ENCODE results near the gene CYLD.

DNA sequence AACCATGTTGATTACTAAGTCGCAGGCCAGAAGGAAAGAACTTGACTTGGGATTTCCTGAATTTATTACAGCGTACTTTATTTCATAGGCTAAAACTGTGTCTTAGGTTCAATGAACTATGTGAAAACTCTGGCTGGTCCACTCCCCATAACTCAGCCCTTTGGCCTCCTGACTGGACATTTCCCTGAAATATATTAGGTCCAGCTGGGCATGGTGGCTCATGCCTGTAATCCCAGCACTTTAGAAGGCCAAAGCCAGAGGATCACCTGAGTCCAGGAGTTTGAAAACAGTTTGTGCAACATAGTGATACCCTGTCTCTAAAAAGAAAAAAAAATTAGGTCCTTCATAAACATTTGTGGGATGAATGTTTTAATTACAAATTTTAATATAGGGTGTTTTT, 97.0 kb downstream of the CYLD start:
- TF ChIP-seq POLR2AphosphoS5 (IDR thresholded peaks at IDR 0.05; ENCODE audit: borderline replicate concordance, low read depth, low read length) (no peak), EZH2 (IDR thresholded peaks at IDR 0.05) (no peak)
